ENCODE measurements around the gene GNAI3.

GNAI3 gene

DNA sequence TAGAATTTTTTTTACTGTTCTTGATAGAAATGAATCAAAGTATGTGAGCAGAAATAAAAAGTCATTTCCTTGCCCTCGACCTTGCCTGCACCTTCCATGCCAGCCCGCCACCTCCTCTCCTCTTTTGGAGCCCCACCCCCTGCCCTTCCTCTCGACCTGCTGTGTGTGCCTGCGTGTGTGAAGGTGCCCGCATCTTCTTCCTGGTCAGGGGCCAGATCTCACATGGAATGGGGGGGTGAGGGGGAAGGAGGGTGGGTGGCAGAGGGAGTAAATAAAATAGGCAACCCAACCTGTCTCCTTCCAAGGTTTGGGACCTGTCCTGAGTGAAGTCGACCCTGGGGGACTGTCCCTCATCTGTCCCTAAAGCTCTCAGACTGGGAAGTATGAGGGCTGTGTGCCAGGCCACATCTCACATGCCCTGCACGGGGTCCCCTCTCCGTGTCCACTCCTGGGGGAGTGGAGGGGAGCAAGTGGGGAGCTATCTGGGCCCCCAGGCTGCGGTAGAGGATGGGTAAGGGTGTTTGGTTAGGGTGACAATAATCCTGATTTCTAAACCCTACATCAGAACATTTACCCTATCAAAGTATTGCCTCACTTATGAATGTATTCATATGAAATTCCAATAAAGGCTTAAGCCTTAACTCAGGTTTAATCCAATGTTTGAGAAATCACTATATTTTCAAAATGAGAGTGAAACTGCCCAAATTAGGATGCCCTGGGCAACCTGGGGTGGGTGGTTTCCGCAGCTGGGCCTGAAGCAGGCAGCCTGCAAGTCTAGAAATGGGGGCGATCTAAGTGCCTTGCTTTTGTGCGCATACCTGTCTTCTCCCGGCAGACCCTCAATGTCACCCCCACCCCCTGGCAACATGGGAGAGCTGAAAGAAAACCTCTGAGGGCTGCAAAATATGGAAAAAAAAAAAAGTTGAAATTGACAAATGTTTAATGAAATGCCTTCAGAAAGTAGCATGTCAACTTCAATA, 86.6 kb downstream of the GNAI3 start:
- TF ChIP-seq CTCF (IDR thresholded peaks at IDR 0.05; ENCODE audit: low read depth, low read length) = no peak
- Histone ChIP-seq H3K27ac (no peak overlapping the region), H3K36me3 (peaks cover 17% of the 10 kb centered on the region)

GRCh38 chr1:109635862-109636200, 87.4 kb downstream of the GNAI3 start:
- no peak for TF ChIP-seq CTCF (IDR thresholded peaks at IDR 0.05; ENCODE audit: low read depth, low read length)
- Histone ChIP-seq H3K4me3 (ENCODE audit: low read depth, low read length) (no peak overlapping the region), H3K27me3 (ENCODE audit: insufficient read depth, low read depth, severe bottlenecking) (no peaks in the 10 kb centered on the region), H3K36me3 (peaks cover 13% of the 10 kb centered on the region), H3K9me3 (ENCODE audit: severe bottlenecking) (no peaks in the 10 kb centered on the region), H3K27ac (no peak overlapping the region)
- no peak for DNase-seq

More for the DNA sequence above, 86.6 kb downstream of the GNAI3 start:
- Histone ChIP-seq H3K9me3 (ENCODE audit: severe bottlenecking) (no peaks in the 10 kb centered on the region), H3K4me3 (ENCODE audit: low read depth, low read length) (no peak overlapping the region), H3K27me3 (ENCODE audit: insufficient read depth, low read depth, severe bottlenecking) (no peaks in the 10 kb centered on the region)
- no peak for DNase-seq

DNA sequence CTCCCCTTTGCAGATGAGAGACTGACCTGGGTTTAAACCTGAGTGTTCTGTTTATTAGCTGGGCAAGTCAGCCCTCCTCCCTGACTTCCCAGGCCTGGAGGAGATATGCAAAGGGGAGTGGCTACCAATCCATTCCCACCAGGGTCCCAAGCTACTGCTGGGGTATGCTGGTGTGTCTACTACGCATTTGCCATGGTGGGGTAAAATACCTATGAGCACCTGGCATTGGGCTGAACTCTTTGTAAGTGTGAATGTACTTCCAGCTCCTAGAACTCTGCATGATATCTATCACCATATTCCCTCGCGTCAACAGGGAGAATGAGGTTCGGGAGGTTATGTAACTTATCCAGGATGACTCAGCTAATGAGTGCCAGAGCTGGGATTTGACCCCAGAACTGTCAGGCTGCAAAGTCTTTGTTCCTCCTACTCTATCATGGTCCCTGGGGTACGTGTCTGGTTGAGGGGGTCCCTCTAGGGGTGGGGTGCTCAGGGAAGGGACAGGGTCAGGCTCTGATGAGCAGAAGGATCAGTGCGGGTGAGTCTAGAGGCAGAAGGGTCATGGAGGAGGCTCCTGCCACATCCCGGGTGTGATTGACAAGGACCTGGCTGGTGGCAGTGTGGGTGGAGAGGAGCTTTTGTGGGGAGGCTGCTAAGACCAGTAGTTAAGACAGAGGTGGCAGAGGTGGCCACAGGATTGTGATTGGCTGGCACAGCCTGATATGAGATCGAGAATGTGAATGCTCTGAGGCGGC, 88.0 kb downstream of the GNAI3 start:
- H3K27ac ChIP-seq = no peak overlapping the region
- H3K36me3 ChIP-seq = peaks cover 8% of the 10 kb centered on the region
- H3K4me3 ChIP-seq (ENCODE audit: low read depth, low read length) = no peak overlapping the region
- no peak for DNase-seq
- H3K9me3 ChIP-seq (ENCODE audit: severe bottlenecking) = no peaks in the 10 kb centered on the region
- no peaks in the 10 kb centered on the region for H3K27me3 ChIP-seq (ENCODE audit: insufficient read depth, low read depth, severe bottlenecking)
- TF ChIP-seq CTCF (IDR thresholded peaks at IDR 0.05; ENCODE audit: low read depth, low read length) = no peak

- TF ChIP-seq CTCF (IDR thresholded peaks at IDR 0.05; ENCODE audit: low read depth, low read length) = no peak
- Histone ChIP-seq H3K36me3 (no peaks in the 10 kb centered on the region), H3K27ac (peak overlapping the region; percentile 83), H3K9me3 (ENCODE audit: severe bottlenecking) (no peaks in the 10 kb centered on the region), H3K4me3 (ENCODE audit: low read depth, low read length) (no peak overlapping the region), H3K27me3 (ENCODE audit: insufficient read depth, low read depth, severe bottlenecking) (no peaks in the 10 kb centered on the region)
- DNase-seq = no peak
These were observed 89.0 kb downstream of the GNAI3 start for GRCh38 chr1:109637446-109637845.

GRCh38 chr1:109639063-109639840, 90.8 kb downstream of the GNAI3 start:
- no peak for TF ChIP-seq CTCF (IDR thresholded peaks at IDR 0.05; ENCODE audit: low read depth, low read length)
- Histone ChIP-seq H3K9me3 (ENCODE audit: severe bottlenecking) (no peaks in the 10 kb centered on the region), H3K4me3 (ENCODE audit: low read depth, low read length) (peak overlapping the region; percentile 22), H3K36me3 (no peaks in the 10 kb centered on the region), H3K27me3 (ENCODE audit: insufficient read depth, low read depth, severe bottlenecking) (no peaks in the 10 kb centered on the region), H3K27ac (peak overlapping the region; percentile 83)
- peak; percentile 92 for DNase-seq
